BLaER1 treated with 17β-estradiol and CSF1 and Interleukin-3, amounts not matched to agents 10 nM and 100 nM (cell line): ENCODE measurements around the gene ANKK1.

ENCODE experiments used
- H3K27ac ChIP-seq, 11 experiments: shearing (Covaris generic); formaldehyde crosslinking; 2 replicates each; pipeline ENCODE4 v1.8.1; 2022
- H3K27me3 ChIP-seq, 11 experiments: shearing (Covaris generic); formaldehyde crosslinking; 2 replicates each; pipeline ENCODE4 v1.8.1; 2022
- H3K36me3 ChIP-seq, 11 experiments: shearing (Covaris generic); formaldehyde crosslinking; 2 replicates each; pipeline ENCODE4 v1.8.1; 2022
- H3K4me1 ChIP-seq, 10 experiments: shearing (Covaris generic); formaldehyde crosslinking; 2 replicates each; pipeline ENCODE4 v1.8.1; 2022
- H3K4me2 ChIP-seq, 11 experiments: shearing (Covaris generic); formaldehyde crosslinking; 2 replicates each; pipeline ENCODE4 v1.8.1; 2022
- H3K4me3 ChIP-seq, 10 experiments: shearing (Covaris generic); formaldehyde crosslinking; 2 replicates each; pipeline ENCODE4 v1.8.1; 2022
- H3K9ac ChIP-seq, 11 experiments: shearing (Covaris generic); formaldehyde crosslinking; 2 replicates each; pipeline ENCODE4 v1.8.1; 2022
- H3K9me3 ChIP-seq, 11 experiments: shearing (Covaris generic); formaldehyde crosslinking; replicated peaks in 1 of 11; 2 replicates each; pipeline ENCODE4 v1.8.1; 2022
- H4K20me1 ChIP-seq, 11 experiments: shearing (Covaris generic); formaldehyde crosslinking; 2 replicates each; pipeline ENCODE4 v1.8.1; 2022
- Cebpa-rat ChIP-seq, 11 experiments: shearing (Covaris generic); IDR thresholded peaks; 2 replicates each; pipeline ENCODE4 v1.8.1; 2022

The ANKK1 gene, protein sequence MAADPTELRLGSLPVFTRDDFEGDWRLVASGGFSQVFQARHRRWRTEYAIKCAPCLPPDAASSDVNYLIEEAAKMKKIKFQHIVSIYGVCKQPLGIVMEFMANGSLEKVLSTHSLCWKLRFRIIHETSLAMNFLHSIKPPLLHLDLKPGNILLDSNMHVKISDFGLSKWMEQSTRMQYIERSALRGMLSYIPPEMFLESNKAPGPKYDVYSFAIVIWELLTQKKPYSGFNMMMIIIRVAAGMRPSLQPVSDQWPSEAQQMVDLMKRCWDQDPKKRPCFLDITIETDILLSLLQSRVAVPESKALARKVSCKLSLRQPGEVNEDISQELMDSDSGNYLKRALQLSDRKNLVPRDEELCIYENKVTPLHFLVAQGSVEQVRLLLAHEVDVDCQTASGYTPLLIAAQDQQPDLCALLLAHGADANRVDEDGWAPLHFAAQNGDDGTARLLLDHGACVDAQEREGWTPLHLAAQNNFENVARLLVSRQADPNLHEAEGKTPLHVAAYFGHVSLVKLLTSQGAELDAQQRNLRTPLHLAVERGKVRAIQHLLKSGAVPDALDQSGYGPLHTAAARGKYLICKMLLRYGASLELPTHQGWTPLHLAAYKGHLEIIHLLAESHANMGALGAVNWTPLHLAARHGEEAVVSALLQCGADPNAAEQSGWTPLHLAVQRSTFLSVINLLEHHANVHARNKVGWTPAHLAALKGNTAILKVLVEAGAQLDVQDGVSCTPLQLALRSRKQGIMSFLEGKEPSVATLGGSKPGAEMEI

DNA sequence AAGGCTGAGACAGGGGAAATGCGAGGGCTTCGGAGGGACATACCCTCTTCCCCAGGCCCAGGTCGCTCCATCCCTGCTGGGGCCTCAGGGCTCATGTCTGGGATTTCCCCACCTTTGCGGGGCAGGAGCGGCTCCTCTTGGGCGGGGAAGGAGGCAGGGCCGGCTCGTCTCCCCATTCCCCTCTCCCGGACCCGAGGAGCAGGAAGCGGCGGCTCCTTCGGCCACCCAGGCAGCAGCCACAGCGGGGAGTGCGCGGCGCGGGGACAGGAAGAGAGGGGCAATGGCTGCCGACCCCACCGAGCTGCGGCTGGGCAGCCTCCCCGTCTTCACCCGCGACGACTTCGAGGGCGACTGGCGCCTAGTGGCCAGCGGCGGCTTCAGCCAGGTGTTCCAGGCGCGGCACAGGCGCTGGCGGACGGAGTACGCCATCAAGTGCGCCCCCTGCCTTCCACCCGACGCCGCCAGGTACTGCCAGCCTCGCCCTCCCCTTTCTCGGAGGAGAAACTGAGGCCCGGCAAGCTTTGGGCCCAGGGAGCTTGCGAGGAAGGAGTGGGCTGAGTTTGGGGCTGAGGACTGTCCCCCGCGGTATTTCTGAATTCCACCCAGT is at the start of gene ANKK1:
Gene ANKK1 (plus strand): TSS at position 175 of the 607 bp plus-strand sequence. CDS start 106 bp downstream, at position 281.
- TF ChIP-seq Cebpa-rat (IDR thresholded peaks at IDR 0.05): no peak
- Histone ChIP-seq H3K27ac (no peak within 1 kb of the TSS), H3K4me2 (no peak within 1 kb of the TSS), H3K36me3 (no peaks in the 10 kb centered on the region), H3K9ac (no peak within 1 kb of the TSS), H4K20me1 (no peaks in the 10 kb centered on the region), H3K9me3 (peaks cover 0 to 12% (median 5%) of the 10 kb centered on the region in 11 experiments; a peak in 4 of 22 replicates), H3K27me3 (no peaks in the 10 kb centered on the region), H3K4me1 (no peaks in the 10 kb centered on the region), H3K4me3 (no peak within 1 kb of the TSS)

DNA sequence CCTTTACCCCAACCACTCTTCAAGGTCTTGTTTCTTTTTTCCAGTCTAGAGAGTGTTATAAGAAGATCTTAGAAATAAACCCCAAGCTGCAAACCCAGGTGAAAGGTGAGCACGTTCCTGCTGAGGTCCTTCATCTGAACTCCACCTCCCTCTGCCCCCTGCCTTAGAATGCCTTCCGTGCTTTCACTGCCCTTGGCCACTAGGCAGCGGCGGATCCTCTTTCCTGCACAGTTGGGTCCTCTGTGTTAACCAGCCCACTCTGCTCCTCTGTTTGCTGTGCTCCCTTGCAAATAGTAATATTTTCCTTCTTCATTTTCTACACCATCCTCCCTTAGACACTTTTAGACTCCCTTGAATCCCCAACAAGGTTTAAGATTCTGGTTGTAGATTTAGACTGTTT is 48.8 kb upstream of the ANKK1 start:
- H3K27me3 ChIP-seq: no peaks in the 10 kb centered on the region
- H3K27ac ChIP-seq: no peak overlapping the region
- no peaks in the 10 kb centered on the region for H3K36me3 ChIP-seq
- no peak overlapping the region for H3K4me2 ChIP-seq
- no peaks in the 10 kb centered on the region for H3K9me3 ChIP-seq
- H4K20me1 ChIP-seq: no peaks in the 10 kb centered on the region
- TF ChIP-seq Cebpa-rat (IDR thresholded peaks at IDR 0.05): no peak
- H3K4me1 ChIP-seq: no peaks in the 10 kb centered on the region
- H3K4me3 ChIP-seq: no peak overlapping the region
- H3K9ac ChIP-seq: no peak overlapping the region

DNA sequence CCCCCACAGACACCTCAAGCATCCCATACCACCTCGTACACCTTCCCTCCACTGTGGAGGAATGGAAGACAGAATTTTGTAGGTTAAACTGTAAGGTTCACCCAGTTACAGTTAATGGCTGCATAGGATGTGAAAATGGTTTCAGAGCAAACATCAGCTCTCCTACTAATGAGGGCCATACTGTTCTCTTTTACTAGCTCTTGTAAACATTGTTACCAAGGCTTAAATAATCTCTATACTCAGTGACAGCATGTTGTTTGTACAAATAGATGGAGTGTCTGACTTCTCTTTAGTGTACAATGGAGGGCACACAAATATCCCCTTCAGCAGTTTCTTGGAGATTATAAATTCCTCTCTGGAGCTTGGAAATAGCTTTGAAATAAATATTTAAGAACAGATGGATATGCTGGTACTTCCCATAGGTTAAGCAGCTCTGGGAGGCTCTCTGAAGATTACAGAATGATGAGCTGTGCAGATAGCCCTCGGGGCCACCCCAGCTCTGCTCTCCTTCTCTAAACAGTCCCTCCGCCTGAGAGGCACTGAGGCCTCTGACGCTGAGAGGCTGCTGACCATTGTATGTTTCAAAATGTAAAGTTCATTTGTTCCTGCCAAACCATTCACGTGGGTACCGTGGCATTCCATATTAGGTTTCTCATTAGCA is 47.5 kb upstream of the ANKK1 start:
- Histone ChIP-seq H3K9ac (no peak overlapping the region), H3K36me3 (no peaks in the 10 kb centered on the region), H3K4me3 (no peak overlapping the region)

DNA sequence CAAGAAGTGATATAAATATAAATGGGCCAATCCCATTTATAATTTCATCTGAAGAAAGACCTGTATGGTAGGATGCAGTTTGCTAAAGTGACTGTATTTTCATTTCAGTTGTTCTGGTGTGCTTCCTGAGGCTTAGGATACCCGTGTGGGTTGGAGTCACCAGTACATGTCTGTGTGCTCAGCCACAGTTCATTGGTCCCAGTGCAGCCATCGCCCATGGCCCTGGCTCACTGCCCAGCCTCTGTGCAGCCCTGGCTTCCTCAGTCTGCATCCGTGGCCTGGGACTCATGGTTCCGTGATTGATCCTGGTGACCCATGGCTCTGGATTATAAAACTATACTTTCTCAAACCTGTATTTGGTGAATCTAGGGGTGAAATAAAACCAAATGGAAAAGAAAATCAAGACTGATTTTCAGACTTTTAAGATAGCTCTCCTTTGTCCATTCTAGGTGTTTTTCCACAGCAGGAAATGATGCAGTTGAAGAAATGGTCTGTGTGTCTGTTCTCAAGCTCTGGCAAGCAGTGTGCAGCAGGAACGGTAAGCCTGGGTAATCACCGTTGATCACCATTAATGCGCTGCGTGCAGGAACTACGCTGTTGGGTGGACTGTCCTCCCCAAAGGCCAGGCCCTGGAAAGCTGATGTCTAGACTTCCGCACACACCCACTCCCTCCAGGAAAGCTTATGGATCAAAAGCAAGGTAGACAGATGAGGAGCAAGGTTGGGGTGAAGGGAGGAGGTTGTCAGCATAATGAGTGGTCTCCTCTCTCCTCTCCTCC is 46.0 kb upstream of the ANKK1 start:
- Histone ChIP-seq H3K27ac (no peak overlapping the region), H3K9ac (no peak overlapping the region), H3K27me3 (no peaks in the 10 kb centered on the region), H3K9me3 (no peaks in the 10 kb centered on the region), H3K4me1 (no peaks in the 10 kb centered on the region), H3K4me3 (no peak overlapping the region), H3K4me2 (no peak overlapping the region), H4K20me1 (no peaks in the 10 kb centered on the region), H3K36me3 (no peaks in the 10 kb centered on the region)
- TF ChIP-seq Cebpa-rat (IDR thresholded peaks at IDR 0.05): no peak

More for the DNA sequence above, 47.5 kb upstream of the ANKK1 start:
- Histone ChIP-seq H3K27ac (no peak overlapping the region), H3K9me3 (no peaks in the 10 kb centered on the region), H4K20me1 (no peaks in the 10 kb centered on the region), H3K4me1 (no peaks in the 10 kb centered on the region), H3K27me3 (no peaks in the 10 kb centered on the region), H3K4me2 (no peak overlapping the region)
- no peak for TF ChIP-seq Cebpa-rat (IDR thresholded peaks at IDR 0.05)

DNA sequence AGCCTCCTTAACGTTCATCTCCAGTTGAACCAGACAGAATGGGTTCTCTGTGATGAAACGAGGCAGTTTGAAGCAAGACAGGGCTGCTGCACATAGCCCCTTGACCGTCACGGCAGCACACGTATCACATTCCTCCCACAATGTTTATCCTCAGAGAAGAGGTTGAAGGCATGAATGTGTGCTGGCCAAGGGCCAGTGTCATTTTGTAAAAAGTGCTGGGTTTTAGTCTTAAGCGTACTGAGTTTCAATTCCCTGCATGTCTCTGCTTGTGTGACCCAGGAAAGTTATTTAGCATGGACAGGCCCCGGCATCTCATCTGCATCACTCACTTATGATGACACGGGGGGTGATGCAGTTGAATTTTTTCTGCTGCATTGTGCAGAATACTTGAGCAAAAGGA is 41.6 kb upstream of the ANKK1 start:
- Histone ChIP-seq H3K27ac (no peak overlapping the region), H3K4me3 (no peak overlapping the region), H3K27me3 (no peaks in the 10 kb centered on the region), H3K4me1 (no peaks in the 10 kb centered on the region), H4K20me1 (0 out of 22 replicates have a peak, but pooled peaks cover 0 to 6% (median 0%) of the 10 kb centered on the region in 11 experiments), H3K36me3 (no peaks in the 10 kb centered on the region), H3K9me3 (no peaks in the 10 kb centered on the region), H3K9ac (no peak overlapping the region), H3K4me2 (no peak overlapping the region)
- no peak for TF ChIP-seq Cebpa-rat (IDR thresholded peaks at IDR 0.05)

DNA sequence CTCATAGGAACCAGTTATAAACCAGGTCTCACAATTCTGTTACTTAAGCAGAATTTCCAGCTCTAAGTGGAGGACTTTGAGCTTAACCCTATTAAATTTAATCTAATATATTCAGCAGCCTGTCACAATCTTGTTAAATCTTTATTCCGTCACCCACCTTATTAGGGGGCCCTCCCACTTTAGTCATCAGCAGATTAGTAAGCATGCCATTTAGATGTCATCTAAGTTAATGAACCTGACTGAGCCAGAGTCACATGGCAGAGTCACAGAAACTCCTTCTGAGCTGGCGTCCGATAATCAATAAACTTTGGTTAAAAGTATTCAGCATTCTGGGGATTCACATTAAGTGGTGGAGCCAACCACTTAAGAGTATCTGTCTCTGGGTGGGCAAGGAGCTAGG is 38.1 kb upstream of the ANKK1 start:
- no peak overlapping the region for H3K4me2 ChIP-seq
- TF ChIP-seq Cebpa-rat (IDR thresholded peaks at IDR 0.05): no peak
- H3K4me3 ChIP-seq: no peak overlapping the region
- H4K20me1 ChIP-seq: 0 out of 22 replicates have a peak, but pooled peaks cover 0 to 6% (median 0%) of the 10 kb centered on the region in 11 experiments
- H3K27me3 ChIP-seq: no peaks in the 10 kb centered on the region
- H3K9me3 ChIP-seq: peaks cover 0 to 4% (median 0%) of the 10 kb centered on the region in 11 experiments; a peak in 1 of 22 replicates
- no peaks in the 10 kb centered on the region for H3K4me1 ChIP-seq
- H3K9ac ChIP-seq: no peak overlapping the region
- H3K27ac ChIP-seq: no peak overlapping the region
- H3K36me3 ChIP-seq: no peaks in the 10 kb centered on the region

DNA sequence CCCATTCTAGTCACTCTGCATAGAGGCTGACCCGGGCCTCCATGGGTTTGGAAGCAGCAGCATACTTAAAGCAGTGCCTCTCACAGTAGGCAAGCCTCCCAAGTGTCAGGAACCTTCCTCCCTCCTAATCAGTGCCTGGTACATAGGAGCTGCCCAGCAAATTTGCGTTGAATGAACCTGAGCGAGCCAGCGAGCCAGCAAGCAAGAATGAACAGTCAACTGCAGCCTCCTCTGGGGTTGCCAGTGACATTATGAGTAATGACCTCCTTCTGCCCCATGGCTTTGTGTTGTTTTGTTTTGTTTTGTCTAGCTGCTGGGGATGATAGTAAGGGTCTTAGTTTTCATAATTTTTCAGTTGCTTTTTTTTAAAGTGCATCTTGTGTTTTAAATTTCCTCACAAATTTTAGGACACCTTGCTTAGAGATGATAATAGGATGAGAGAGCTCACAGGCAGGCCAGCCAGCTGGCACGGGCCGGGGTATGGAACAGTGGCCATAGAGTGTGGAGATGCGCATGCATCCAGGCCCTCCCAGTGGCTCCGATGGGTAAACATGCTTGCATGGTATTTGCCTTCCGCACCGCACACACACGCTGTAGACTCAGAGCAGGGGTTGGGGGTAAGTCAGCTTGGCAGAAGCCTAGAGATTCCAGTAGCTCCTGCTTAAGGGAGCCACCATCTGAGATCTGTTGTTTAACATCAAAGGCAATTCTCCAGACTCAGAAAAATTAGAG is 37.1 kb upstream of the ANKK1 start:
- Histone ChIP-seq H3K27me3 (no peaks in the 10 kb centered on the region), H3K9me3 (peaks cover 2 to 14% (median 3%) of the 10 kb centered on the region in 11 experiments; a peak in 14 of 22 replicates), H3K9ac (no peak overlapping the region), H4K20me1 (0 out of 22 replicates have a peak, but pooled peaks cover 0 to 6% (median 0%) of the 10 kb centered on the region in 11 experiments), H3K36me3 (no peaks in the 10 kb centered on the region), H3K4me3 (no peak overlapping the region), H3K4me2 (no peak overlapping the region), H3K4me1 (no peaks in the 10 kb centered on the region), H3K27ac (no peak overlapping the region)
- no peak for TF ChIP-seq Cebpa-rat (IDR thresholded peaks at IDR 0.05)

DNA sequence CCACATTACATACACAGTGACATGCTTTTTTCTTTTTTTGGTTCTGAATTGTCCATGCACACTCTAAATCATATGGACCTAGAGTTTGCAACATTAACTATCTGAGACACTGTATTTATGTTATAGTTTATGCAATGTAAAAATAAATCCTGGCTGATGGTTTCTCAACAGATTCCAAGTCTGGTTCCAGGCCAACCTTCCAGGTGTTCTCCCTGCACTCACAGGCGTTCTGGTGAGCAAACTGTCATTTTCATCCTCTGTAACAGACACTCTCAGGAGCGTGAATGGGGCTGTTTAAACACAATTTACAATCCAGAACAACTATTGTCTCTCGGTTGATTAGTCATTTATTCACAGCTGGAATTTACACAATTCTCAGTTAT is 36.5 kb upstream of the ANKK1 start:
- peaks cover 7 to 20% (median 9%) of the 10 kb centered on the region in 11 experiments for H3K9me3 ChIP-seq
- H3K36me3 ChIP-seq: no peaks in the 10 kb centered on the region
- 0 out of 22 replicates have a peak, but pooled peaks cover 0 to 6% (median 0%) of the 10 kb centered on the region in 11 experiments for H4K20me1 ChIP-seq
- no peak overlapping the region for H3K4me3 ChIP-seq
- H3K4me2 ChIP-seq: no peak overlapping the region
- H3K27me3 ChIP-seq: no peaks in the 10 kb centered on the region
- no peak overlapping the region for H3K27ac ChIP-seq
- H3K4me1 ChIP-seq: no peaks in the 10 kb centered on the region
- TF ChIP-seq Cebpa-rat (IDR thresholded peaks at IDR 0.05): no peak
- H3K9ac ChIP-seq: no peak overlapping the region
